ENCODE measurements around the gene DNAJB1.

DNA sequence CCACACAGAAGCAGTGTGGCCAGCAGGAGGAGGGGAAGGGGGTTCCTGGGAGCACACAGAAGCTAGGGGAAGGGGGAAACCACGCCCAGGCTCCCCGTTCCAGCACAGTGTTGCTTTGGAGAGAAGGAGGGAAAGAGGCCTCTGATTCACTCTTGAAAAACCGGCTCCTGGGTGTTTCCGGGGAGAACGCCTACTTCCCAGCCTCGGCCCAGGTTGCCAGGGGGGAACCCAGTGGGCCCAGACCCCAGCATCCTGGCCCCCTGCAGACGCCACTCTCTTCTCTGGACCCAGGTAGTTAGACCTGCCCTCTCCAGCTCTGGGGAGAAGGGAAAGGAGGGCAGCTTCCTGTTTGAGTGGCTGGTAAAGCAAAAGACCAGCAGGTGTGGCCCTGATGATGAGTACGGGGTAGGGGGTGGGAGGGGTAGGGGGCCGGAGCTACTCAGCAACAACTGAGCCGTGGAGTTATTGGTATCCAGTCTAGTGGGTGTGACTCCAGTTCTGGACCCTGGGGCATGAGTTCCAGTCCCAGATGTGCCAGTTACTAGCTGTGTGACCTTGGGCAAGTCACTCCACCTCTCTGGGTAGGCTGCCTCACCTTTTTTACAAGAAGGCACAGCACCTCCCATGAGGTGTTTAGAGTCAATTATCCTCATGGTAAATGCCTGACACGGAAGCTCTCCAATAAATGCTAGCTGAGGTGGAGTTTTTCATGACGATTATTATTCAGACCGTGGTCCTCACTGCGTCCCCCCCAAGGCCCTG is 23.1 kb downstream of the DNAJB1 start:
- TF ChIP-seq, protein P1, sequence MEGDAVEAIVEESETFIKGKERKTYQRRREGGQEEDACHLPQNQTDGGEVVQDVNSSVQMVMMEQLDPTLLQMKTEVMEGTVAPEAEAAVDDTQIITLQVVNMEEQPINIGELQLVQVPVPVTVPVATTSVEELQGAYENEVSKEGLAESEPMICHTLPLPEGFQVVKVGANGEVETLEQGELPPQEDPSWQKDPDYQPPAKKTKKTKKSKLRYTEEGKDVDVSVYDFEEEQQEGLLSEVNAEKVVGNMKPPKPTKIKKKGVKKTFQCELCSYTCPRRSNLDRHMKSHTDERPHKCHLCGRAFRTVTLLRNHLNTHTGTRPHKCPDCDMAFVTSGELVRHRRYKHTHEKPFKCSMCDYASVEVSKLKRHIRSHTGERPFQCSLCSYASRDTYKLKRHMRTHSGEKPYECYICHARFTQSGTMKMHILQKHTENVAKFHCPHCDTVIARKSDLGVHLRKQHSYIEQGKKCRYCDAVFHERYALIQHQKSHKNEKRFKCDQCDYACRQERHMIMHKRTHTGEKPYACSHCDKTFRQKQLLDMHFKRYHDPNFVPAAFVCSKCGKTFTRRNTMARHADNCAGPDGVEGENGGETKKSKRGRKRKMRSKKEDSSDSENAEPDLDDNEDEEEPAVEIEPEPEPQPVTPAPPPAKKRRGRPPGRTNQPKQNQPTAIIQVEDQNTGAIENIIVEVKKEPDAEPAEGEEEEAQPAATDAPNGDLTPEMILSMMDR (IDR thresholded peaks at IDR 0.05) = no peak
- no peak for TF ChIP-seq POLR2A (IDR thresholded peaks at IDR 0.05)
